Measurements from ENCODE around the gene KPTN.

The KPTN gene

GRCh38 chr19:47483800-47484690, at the start of gene KPTN:
Gene KPTN (minus strand): TSS chr19:47484219. CDS start chr19:47484160, 59 bp downstream.
- DNase-seq, result peak; percentile 85

- DNase-seq, result no peak
Observed at GRCh38 chr19:47531640-47532387, 47.8 kb upstream of the KPTN start.

GRCh38 chr19:47529018-47529742, 45.2 kb upstream of the KPTN start:
- DNase-seq, result no peak

- no peak for DNase-seq
Observed at GRCh38 chr19:47526798-47527197, 42.8 kb upstream of the KPTN start.

- DNase-seq, result no peak
Observed at GRCh38 chr19:47523473-47523872, 39.5 kb upstream of the KPTN start.

- DNase-seq, result no peak
Observed at GRCh38 chr19:47521473-47522180, 37.6 kb upstream of the KPTN start.

GRCh38 chr19:47520839-47521238, 36.8 kb upstream of the KPTN start:
- DNase-seq, result no peak

- DNase-seq, result no peak
Observed at GRCh38 chr19:47520343-47520806, 36.4 kb upstream of the KPTN start.

- DNase-seq, result no peak
Observed at GRCh38 chr19:47518854-47519253, 34.8 kb upstream of the KPTN start.

- no peak for DNase-seq
Observed at GRCh38 chr19:47518139-47518538, 34.1 kb upstream of the KPTN start.

- peak; percentile 100 for DNase-seq
Observed at GRCh38 chr19:47514869-47515588, 31.0 kb upstream of the KPTN start, which contains the start of gene NAPA. Gene NAPA (minus strand): TSS chr19:47515063. CDS start chr19:47514940, 123 bp downstream.

- no peak for DNase-seq
Observed at GRCh38 chr19:47514151-47514868, 30.3 kb upstream of the KPTN start.

- no peak for DNase-seq
Observed at GRCh38 chr19:47512948-47513319, 28.9 kb upstream of the KPTN start.

- DNase-seq, result no peak
Observed at GRCh38 chr19:47512183-47512947, 28.3 kb upstream of the KPTN start.

GRCh38 chr19:47511681-47512080, 27.7 kb upstream of the KPTN start:
- DNase-seq, result no peak

GRCh38 chr19:47511128-47511517, 27.1 kb upstream of the KPTN start:
- DNase-seq, result no peak

GRCh38 chr19:47510516-47511127, 26.6 kb upstream of the KPTN start:
- no peak for DNase-seq

GRCh38 chr19:47509973-47510372, 26.0 kb upstream of the KPTN start:
- DNase-seq, result no peak

- DNase-seq, result no peak
Observed at GRCh38 chr19:47509170-47509847, 25.3 kb upstream of the KPTN start.
